H1 (cell line): ENCODE data around the gene LRBA. TPM values are rescaled to one million over a fixed set of nuclear protein-coding genes. Genes with fewer than 3 reads are reported as not detected.

Experiments used
- BACH1 ChIP-seq: IDR thresholded peaks from 2 replicates; pipeline ENCODE4 v1.6.1; 2012; ENCODE audit warnings: low read length, improper control_type of control experiment
- CBX8 ChIP-seq: fragments of 300-800, 300-1000 bp; sonication (generic); IDR thresholded peaks from 2 replicates; pipeline ENCODE4 v1.7.1; 2016; ENCODE audit warnings: low read depth, low read length, borderline replicate concordance
- GTF2F1 ChIP-seq: IDR thresholded peaks from 2 replicates; pipeline ENCODE4 v1.6.1; 2012; ENCODE audit warnings: low read depth, low read length, improper control_type of control experiment, borderline replicate concordance
- KDM5A ChIP-seq: fragments of 200-600 bp; IDR thresholded peaks from 2 replicates; pipeline ENCODE4 v1.7.1; 2012; ENCODE audit warnings: mild to moderate bottlenecking, low read length, inconsistent platforms, mixed read lengths
- NRF1 ChIP-seq: IDR thresholded peaks from 2 replicates; pipeline ENCODE4 v1.6.1; 2011; ENCODE audit warnings: mild to moderate bottlenecking, low read depth, low read length, improper control_type of control experiment
- RBBP5 ChIP-seq: IDR thresholded peaks from 2 replicates; pipeline ENCODE4 v1.7.1; 2012; ENCODE audit warnings: low read depth, mild to moderate bottlenecking, inconsistent platforms, low read length, moderate library complexity, borderline replicate concordance
- SIN3A ChIP-seq, 2 experiments: IDR thresholded peaks in 1 of 2; conservative IDR thresholded peaks in 1 of 2; 2 replicates each; pipeline ENCODE4 v1.6.1; 2011 to 2012; ENCODE audit warnings: low read length in 2 of 2, improper control_type of control experiment in 1 of 2, low read depth in 1 of 2, mild to moderate bottlenecking in 1 of 2
- SP1 ChIP-seq: IDR thresholded peaks from 2 replicates; pipeline ENCODE4 v1.6.1; 2011; ENCODE audit warnings: low read depth, low read length
- TAF1 ChIP-seq: IDR thresholded peaks from 2 replicates; pipeline ENCODE4 v1.6.1; 2011; ENCODE audit warnings: mild to moderate bottlenecking, low read depth, low read length
- TBP ChIP-seq: IDR thresholded peaks from 2 replicates; pipeline ENCODE4 v1.6.1; 2011; ENCODE audit warnings: low read depth, low read length, improper control_type of control experiment
- polyA plus RNA-seq, 7 experiments: library from polyadenylated mRNA; depleted of rRNA in 3 of 7; stranded (reverse) in 5 of 7; unstranded in 2 of 7; fragments of >200 nt in 5 of 7; fragments of 200-250 nt in 2 of 7; gene quantifications; 1 replicate in 5 of 7; 2 replicates in 1 of 7; 4 replicates in 1 of 7; pipeline versions ENCODE4 v1.2.1 to v1.2.3, GENCODE V29; 2011 to 2013; ENCODE audit warnings: missing spikeins in 2 of 7, mixed read lengths in 2 of 7
- total RNA-seq: library from RNA; stranded (reverse); fragmentation: NEBNext Ultra II Directional; extraction: Animal tissue kit (Norgen Biotek cat#: 25700); gene quantifications from 2 replicates; pipeline ENCODE4 v1.2.1, GENCODE V29; 2021
- TF ChIP-seq, protein P1 (sequence below): fragments of 300-600 bp; sonication (generic); IDR thresholded peaks from 2 replicates; pipeline ENCODE4 v1.7.1; 2012; ENCODE audit warnings: low read length, moderate library complexity, mild to moderate bottlenecking, inconsistent platforms; ENCODE audit not compliant: insufficient replicate concordance
- TF ChIP-seq, protein P2 (sequence below): IDR thresholded peaks from 2 replicates; pipeline ENCODE4 v1.6.1; 2012; ENCODE audit warnings: inconsistent platforms

LRBA gene
- total and polyA plus RNA-seq, 2 of the 8 experiments (the other 6 are each of a cell fraction or from before 2014, with no cell fraction given) = 54.6 to 83.2 TPM

DNA sequence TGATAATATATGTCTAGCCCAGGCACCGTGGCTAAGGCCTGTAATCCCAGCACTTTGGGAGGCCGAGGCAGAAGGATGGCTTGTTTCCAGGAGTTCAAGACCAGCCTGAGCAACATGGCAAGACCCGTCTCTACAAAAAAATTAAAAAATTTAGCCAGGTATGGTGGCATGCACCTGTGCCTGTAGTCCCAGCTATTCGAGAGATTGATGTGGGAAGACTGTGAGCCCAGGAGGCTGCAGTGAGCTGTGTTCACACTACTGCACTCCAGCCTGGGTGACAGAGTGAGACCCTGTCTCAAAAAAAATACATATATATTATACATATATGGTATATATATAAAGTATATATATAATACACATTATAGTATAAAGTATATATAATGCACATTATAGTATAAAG lies 595.1 kb downstream of the LRBA start (continued):
- TF ChIP-seq, protein P1, sequence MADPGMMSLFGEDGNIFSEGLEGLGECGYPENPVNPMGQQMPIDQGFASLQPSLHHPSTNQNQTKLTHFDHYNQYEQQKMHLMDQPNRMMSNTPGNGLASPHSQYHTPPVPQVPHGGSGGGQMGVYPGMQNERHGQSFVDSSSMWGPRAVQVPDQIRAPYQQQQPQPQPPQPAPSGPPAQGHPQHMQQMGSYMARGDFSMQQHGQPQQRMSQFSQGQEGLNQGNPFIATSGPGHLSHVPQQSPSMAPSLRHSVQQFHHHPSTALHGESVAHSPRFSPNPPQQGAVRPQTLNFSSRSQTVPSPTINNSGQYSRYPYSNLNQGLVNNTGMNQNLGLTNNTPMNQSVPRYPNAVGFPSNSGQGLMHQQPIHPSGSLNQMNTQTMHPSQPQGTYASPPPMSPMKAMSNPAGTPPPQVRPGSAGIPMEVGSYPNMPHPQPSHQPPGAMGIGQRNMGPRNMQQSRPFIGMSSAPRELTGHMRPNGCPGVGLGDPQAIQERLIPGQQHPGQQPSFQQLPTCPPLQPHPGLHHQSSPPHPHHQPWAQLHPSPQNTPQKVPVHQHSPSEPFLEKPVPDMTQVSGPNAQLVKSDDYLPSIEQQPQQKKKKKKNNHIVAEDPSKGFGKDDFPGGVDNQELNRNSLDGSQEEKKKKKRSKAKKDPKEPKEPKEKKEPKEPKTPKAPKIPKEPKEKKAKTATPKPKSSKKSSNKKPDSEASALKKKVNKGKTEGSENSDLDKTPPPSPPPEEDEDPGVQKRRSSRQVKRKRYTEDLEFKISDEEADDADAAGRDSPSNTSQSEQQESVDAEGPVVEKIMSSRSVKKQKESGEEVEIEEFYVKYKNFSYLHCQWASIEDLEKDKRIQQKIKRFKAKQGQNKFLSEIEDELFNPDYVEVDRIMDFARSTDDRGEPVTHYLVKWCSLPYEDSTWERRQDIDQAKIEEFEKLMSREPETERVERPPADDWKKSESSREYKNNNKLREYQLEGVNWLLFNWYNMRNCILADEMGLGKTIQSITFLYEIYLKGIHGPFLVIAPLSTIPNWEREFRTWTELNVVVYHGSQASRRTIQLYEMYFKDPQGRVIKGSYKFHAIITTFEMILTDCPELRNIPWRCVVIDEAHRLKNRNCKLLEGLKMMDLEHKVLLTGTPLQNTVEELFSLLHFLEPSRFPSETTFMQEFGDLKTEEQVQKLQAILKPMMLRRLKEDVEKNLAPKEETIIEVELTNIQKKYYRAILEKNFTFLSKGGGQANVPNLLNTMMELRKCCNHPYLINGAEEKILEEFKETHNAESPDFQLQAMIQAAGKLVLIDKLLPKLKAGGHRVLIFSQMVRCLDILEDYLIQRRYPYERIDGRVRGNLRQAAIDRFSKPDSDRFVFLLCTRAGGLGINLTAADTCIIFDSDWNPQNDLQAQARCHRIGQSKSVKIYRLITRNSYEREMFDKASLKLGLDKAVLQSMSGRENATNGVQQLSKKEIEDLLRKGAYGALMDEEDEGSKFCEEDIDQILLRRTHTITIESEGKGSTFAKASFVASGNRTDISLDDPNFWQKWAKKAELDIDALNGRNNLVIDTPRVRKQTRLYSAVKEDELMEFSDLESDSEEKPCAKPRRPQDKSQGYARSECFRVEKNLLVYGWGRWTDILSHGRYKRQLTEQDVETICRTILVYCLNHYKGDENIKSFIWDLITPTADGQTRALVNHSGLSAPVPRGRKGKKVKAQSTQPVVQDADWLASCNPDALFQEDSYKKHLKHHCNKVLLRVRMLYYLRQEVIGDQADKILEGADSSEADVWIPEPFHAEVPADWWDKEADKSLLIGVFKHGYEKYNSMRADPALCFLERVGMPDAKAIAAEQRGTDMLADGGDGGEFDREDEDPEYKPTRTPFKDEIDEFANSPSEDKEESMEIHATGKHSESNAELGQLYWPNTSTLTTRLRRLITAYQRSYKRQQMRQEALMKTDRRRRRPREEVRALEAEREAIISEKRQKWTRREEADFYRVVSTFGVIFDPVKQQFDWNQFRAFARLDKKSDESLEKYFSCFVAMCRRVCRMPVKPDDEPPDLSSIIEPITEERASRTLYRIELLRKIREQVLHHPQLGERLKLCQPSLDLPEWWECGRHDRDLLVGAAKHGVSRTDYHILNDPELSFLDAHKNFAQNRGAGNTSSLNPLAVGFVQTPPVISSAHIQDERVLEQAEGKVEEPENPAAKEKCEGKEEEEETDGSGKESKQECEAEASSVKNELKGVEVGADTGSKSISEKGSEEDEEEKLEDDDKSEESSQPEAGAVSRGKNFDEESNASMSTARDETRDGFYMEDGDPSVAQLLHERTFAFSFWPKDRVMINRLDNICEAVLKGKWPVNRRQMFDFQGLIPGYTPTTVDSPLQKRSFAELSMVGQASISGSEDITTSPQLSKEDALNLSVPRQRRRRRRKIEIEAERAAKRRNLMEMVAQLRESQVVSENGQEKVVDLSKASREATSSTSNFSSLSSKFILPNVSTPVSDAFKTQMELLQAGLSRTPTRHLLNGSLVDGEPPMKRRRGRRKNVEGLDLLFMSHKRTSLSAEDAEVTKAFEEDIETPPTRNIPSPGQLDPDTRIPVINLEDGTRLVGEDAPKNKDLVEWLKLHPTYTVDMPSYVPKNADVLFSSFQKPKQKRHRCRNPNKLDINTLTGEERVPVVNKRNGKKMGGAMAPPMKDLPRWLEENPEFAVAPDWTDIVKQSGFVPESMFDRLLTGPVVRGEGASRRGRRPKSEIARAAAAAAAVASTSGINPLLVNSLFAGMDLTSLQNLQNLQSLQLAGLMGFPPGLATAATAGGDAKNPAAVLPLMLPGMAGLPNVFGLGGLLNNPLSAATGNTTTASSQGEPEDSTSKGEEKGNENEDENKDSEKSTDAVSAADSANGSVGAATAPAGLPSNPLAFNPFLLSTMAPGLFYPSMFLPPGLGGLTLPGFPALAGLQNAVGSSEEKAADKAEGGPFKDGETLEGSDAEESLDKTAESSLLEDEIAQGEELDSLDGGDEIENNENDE = no peak
- TF ChIP-seq TAF1 (no peak), KDM5A (no peak), SIN3A (conservative IDR thresholded peaks at IDR 0.05 in 1 of 2, IDR thresholded peaks at IDR 0.05 in 1 of 2; ENCODE audit: low read depth in 1 of 2, low read length in 2 of 2) (no peak), GTF2F1 (no peak), NRF1 (no peak), RBBP5 (no peak), BACH1 (no peak), SP1 (no peak), CBX8 (no peak), TBP (no peak)
- TF ChIP-seq, protein P2, sequence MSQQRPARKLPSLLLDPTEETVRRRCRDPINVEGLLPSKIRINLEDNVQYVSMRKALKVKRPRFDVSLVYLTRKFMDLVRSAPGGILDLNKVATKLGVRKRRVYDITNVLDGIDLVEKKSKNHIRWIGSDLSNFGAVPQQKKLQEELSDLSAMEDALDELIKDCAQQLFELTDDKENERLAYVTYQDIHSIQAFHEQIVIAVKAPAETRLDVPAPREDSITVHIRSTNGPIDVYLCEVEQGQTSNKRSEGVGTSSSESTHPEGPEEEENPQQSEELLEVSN = no peak
